Fibroblast of pulmonary artery (primary cell): Measurements from ENCODE around the gene DENND2D.

Experiments
- DNase-seq: peaks from one replicate; pipeline ENCODE4 v3.0.0-alpha.2; 2010; ENCODE audit warnings: low read depth
- H3K4me3 ChIP-seq: replicated peaks from 2 replicates; pipeline ENCODE4 v1.5.1; 2011; ENCODE audit warnings: low read depth, mild to moderate bottlenecking, control low read depth, low read length, moderate library complexity
- CTCF ChIP-seq: IDR thresholded peaks from 2 replicates; pipeline ENCODE4 v1.5.1; 2011; ENCODE audit warnings: mild to moderate bottlenecking, control low read depth, low read length, inconsistent platforms; ENCODE audit errors: missing control alignments

Gene DENND2D

GRCh38 chr1:111197598-111198284, 2.7 kb downstream of the DENND2D start:
- TF ChIP-seq CTCF = no peak
- H3K4me3 ChIP-seq = no peak overlapping the region
- DNase-seq = no peak

- no peak for DNase-seq
- no peak for TF ChIP-seq CTCF
- H3K4me3 ChIP-seq = no peak overlapping the region
Measured at GRCh38 chr1:111196213-111196612, 4.2 kb downstream of the DENND2D start.

DNA sequence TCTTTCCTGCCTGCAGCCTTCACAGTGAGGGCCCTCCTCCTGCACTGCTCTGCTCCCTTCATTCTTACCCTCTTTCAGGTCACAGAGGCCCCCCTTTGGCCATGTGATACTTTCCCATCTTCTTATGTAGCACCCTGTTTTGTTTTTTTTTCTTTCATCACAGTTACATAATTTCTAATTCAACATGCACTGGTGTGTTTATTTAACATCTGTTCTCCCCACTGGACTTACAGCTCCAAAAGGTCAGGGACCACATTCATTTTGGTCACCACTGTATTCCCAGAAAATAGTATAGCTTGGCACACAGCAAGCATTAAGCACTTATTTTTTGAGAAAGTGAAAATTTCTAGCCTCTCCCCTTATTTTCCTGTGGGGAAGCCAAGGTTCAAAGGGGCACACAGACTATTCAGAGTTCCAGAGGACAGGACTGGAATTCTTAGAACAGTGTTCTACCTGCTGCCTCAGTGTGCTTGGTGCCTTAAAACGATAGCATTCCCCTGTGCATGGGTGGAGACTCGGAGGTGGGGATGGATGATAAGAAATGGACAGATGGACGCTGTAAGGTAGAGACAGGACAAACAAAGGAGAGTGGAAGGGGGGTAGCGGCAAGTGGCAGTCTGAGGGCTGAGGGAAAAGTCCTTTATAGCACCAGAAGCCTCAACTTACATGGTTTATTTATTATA, 5.3 kb downstream of the DENND2D start:
- no peak for TF ChIP-seq CTCF
- DNase-seq = no peak
- H3K4me3 ChIP-seq = no peak overlapping the region

DNA sequence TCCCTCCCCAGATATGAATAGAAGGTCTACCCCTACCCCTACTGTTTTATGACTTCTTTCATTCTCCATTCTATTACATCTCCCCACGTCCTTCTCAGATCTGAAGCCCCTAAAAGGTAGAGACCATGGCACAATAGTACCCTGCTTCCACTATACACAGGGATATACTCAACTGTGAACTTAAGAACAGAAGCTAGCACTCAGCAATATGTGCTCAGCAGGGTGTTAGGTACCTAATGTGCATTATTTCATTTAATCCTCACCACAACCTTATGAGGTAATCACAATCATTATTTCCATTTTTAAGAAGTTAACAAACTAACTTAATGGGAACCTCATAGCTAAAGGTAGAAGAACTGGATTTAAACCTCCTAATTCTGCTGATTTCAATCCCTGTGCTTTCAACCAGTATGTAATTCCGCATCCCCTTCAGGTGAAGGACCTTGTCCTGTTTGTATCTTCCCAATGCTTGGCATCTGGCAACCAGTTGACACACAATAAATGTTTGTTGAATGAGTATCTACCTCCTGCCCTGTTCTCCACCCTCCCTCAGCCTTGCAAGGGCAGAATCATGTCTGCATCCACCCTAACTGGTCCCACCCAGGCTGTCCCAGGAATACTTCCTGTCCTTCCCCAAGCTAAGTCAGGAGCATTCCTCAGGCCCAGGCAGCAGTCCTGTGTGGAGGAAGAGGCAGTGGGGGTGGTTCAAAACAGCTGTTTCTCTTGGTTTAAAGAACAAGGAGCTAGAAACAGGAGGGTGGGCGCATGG, 6.5 kb downstream of the DENND2D start:
- TF ChIP-seq CTCF = no peak
- H3K4me3 ChIP-seq = no peak overlapping the region
- no peak for DNase-seq

- TF ChIP-seq CTCF = no peak
- H3K4me3 ChIP-seq = no peak overlapping the region
- peak; percentile 21 for DNase-seq
Measured at GRCh38 chr1:111192658-111193519, 7.6 kb downstream of the DENND2D start.

GRCh38 chr1:111192074-111192473, 8.4 kb downstream of the DENND2D start:
- H3K4me3 ChIP-seq = no peak overlapping the region
- no peak for TF ChIP-seq CTCF
- DNase-seq = no peak
